Activated CD8-positive, alpha-beta T cell treated with anti-CD3 and anti-CD28 coated beads for 36 hours (primary cell): ENCODE measurements around the gene TEX29. TPM values are rescaled to one million over a fixed set of nuclear protein-coding genes. Genes with fewer than 3 reads are reported as not detected.

ENCODE experiments used
- ATAC-seq: fragments of 200-7000 bp; cut with Tn5 transposase; one replicate; pipeline ENCODE4 v1.10.0; 2021; ENCODE audit warnings: mild to moderate bottlenecking, moderate library complexity
- CTCF ChIA-PET: fragments of 350-600 bp; sonication (Branson Sonifier 250); formaldehyde crosslinking; loops from one replicate; lab custom pipeline; 2021; ENCODE audit warnings: antibody characterized with exemption; lab: Charles Lee
- POLR2A ChIA-PET: fragments of 350-600 bp; sonication (Branson Sonifier 250); formaldehyde crosslinking; loops from one replicate; lab custom pipeline; 2021; ENCODE audit warnings: antibody characterized with exemption; lab: Charles Lee
- DNase-seq: peaks from one replicate; pipeline ENCODE4 v3.0.0-alpha.2; 2020
- H3K27ac Mint-ChIP-seq: one replicate; pipeline ENCODE4 v1.8.0; 2021; ENCODE audit warnings: mild to moderate bottlenecking, mixed read lengths
- H3K27me3 Mint-ChIP-seq: one replicate; pipeline ENCODE4 v1.8.0; 2021; ENCODE audit warnings: mixed read lengths
- H3K36me3 Mint-ChIP-seq: one replicate; pipeline ENCODE4 v1.8.0; 2021; ENCODE audit warnings: low read depth, mixed read lengths
- H3K4me1 Mint-ChIP-seq: one replicate; pipeline ENCODE4 v1.8.0; 2021; ENCODE audit warnings: low read depth, mixed read lengths
- H3K4me3 Mint-ChIP-seq: one replicate; pipeline ENCODE4 v1.8.0; 2021; ENCODE audit warnings: mild to moderate bottlenecking, moderate library complexity, mixed read lengths
- H3K9me3 Mint-ChIP-seq: one replicate; pipeline ENCODE4 v1.8.0; 2021; ENCODE audit warnings: mixed read lengths
- intact Hi-C: fragments of 100-400 bp; cut with micrococcal nuclease; formaldehyde crosslinking; loops from one replicate; pipeline ENCODE4 v1.10.0; 2022
- total RNA-seq, 2 experiments: library from RNA; stranded (reverse); gene quantifications; one replicate each; pipeline ENCODE4 v1.2.3, GENCODE V29; 2021
- TF ChIP-seq, protein P1 (sequence below): fragments of 200-600 bp; IDR thresholded peaks from one replicate; pipeline ENCODE4 v1.8.0; 2022; ENCODE audit warnings: antibody characterized with exemption, mild to moderate bottlenecking

The TEX29 gene
- total RNA-seq, 2 experiments from 2014 or later: 0.50 to 0.67 TPM

DNA sequence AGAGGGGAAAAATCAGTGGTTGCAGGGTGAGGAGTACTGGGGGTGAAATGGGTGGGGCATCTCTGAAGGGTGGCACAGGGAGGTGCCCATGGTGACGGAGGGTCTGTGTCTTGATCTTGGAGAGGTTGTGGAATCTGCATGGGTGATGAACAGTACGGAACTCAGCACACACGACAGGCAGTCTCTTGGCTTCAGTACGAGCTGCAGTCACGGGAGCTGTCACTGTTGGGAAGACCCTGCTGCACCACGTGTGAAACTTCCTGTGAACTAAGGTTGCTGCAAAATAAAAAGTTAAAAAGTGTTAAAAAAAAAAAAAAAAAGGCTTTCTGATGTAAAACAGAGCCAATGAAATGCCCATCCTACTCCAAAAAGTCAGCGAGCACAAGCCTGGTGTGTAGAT is 34.3 kb downstream of the TEX29 start:
- CTCF ChIA-PET: no interaction called here
- no peak overlapping the region for H3K4me3 Mint-ChIP-seq
- peaks cover 7% of the 10 kb centered on the region for H3K4me1 Mint-ChIP-seq
- no peak for ATAC-seq
- H3K27ac Mint-ChIP-seq: no peak overlapping the region
- no peak for DNase-seq
- intact Hi-C loops: no loop called here
- peaks cover 5% of the 10 kb centered on the region for H3K9me3 Mint-ChIP-seq
- TF ChIP-seq, protein P1, sequence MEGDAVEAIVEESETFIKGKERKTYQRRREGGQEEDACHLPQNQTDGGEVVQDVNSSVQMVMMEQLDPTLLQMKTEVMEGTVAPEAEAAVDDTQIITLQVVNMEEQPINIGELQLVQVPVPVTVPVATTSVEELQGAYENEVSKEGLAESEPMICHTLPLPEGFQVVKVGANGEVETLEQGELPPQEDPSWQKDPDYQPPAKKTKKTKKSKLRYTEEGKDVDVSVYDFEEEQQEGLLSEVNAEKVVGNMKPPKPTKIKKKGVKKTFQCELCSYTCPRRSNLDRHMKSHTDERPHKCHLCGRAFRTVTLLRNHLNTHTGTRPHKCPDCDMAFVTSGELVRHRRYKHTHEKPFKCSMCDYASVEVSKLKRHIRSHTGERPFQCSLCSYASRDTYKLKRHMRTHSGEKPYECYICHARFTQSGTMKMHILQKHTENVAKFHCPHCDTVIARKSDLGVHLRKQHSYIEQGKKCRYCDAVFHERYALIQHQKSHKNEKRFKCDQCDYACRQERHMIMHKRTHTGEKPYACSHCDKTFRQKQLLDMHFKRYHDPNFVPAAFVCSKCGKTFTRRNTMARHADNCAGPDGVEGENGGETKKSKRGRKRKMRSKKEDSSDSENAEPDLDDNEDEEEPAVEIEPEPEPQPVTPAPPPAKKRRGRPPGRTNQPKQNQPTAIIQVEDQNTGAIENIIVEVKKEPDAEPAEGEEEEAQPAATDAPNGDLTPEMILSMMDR: no peak
- H3K36me3 Mint-ChIP-seq: peaks cover 2% of the 10 kb centered on the region
- no peaks in the 10 kb centered on the region for H3K27me3 Mint-ChIP-seq
- POLR2A ChIA-PET: no interaction called here

DNA sequence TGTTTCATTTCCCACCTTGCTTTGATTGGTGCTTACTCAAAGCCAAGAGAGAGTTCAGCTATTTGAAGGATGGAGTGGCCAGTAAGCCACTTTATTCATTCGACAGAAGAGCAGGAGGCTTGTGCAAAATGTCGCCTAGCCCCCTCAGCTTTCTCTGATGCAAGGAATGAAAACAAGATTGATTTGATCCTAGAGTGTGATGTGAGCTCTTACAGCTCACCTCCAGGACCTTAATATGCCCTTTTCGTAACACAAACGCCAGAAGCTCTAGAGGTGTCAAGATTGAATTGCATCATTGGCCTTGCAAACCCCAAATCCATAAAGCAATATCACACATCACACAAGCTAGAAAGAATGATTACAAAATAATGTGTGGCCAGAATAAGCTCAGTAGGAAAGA is 36.4 kb downstream of the TEX29 start:
- ChIA-PET POLR2A (interaction anchor here (0.6 kb wide), 1 partner anchor 255 kb away, joined by 3 read pairs; no protein-coding TSS in a partner anchor), CTCF (no interaction called here)
- Mint-ChIP-seq H3K36me3 (peaks cover 2% of the 10 kb centered on the region), H3K4me3 (no peak overlapping the region), H3K27me3 (no peaks in the 10 kb centered on the region), H3K9me3 (peaks cover 5% of the 10 kb centered on the region), H3K4me1 (peaks cover 7% of the 10 kb centered on the region), H3K27ac (no peak overlapping the region)
- TF ChIP-seq, protein P1: no peak
- no peak for DNase-seq
- intact Hi-C loops: no loop called here
- ATAC-seq: no peak

DNA sequence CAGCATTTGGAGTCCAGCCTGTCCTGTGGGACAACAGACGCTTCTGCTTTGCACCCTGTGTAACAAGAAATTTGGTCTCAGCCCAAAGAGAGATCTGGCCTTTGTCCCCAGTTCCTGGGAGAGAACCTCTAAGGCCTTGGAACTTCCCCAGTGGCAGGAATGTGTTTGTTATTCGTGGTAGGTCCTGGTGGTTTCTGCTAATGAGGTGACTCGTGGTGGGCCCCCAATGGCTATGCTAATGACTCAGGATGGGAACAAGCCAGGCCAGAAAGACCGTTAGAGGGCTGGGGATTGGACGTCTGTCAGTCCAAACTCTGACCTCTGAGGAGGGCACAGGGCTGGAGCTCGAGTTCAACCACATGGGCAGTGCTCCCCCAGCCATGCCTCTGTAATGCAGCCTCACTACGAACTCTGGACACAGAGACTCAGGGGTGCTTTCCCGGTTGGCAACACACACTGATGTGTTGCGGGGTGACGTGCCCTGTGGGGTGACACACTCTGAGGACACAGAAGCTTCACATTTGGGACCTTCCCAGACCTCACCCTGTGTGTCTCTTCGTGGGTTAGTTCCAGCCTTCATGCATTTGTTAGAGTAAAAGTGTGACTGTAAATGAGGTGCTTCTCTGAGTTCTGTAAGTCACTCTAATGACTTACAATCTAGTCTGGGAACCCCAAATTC is 38.9 kb downstream of the TEX29 start:
- TF ChIP-seq, protein P1: no peak
- Mint-ChIP-seq H3K4me3 (no peak overlapping the region), H3K36me3 (no peaks in the 10 kb centered on the region), H3K27ac (no peak overlapping the region), H3K9me3 (no peaks in the 10 kb centered on the region), H3K27me3 (no peaks in the 10 kb centered on the region), H3K4me1 (peaks cover 7% of the 10 kb centered on the region)
- ATAC-seq (no peak), DNase-seq (no peak)
- POLR2A ChIA-PET: no interaction called here
- CTCF ChIA-PET: no interaction called here
- intact Hi-C loops: no loop called here

DNA sequence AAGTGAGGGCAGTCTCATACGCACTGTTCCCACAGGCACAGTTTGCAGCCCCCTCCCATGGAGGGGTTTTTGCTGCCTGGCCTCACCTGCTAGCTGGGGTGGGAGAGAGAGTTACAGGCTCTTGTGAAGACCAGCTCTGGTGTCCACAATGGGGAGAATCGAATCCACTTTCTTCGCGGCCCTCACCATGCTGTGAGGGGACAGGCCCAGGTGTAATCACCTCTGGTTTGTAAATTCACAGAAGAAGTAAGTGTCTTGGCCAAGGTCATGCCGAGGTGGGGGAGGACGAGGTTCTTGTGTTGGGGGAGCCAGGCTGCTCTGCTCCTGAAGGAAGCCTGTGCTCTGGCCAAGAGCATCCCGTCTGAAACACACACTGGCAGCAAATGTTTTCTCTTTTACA is 39.5 kb downstream of the TEX29 start:
- Mint-ChIP-seq H3K27me3 (no peaks in the 10 kb centered on the region), H3K36me3 (no peaks in the 10 kb centered on the region), H3K9me3 (no peaks in the 10 kb centered on the region), H3K4me3 (no peak overlapping the region), H3K27ac (no peak overlapping the region), H3K4me1 (peaks cover 2% of the 10 kb centered on the region)
- CTCF ChIA-PET: no interaction called here
- intact Hi-C loops: no loop called here
- ATAC-seq (no peak), DNase-seq (no peak)
- TF ChIP-seq, protein P1: no peak
- POLR2A ChIA-PET: no interaction called here

DNA sequence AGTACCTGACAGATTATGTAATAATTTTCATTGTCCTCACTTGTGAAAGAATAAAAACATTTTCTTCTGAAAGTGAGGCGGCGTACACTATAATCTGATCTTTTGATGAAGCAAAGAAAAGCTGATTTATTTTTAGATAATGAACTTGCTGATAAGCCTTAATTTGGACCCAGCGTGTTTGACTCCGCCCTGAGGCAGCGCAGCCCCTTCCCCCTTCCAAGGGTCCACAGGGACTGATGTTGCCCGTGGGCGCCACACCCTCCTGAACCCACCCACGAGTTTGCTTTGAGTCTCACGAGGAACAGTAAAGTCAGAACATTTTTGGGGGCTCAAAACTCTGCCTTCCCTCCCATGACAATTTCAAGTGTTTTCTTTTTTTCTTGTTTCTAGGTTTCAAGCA is 40.0 kb downstream of the TEX29 start:
- Mint-ChIP-seq H3K9me3 (no peaks in the 10 kb centered on the region), H3K27me3 (no peaks in the 10 kb centered on the region), H3K4me1 (no peaks in the 10 kb centered on the region), H3K27ac (no peak overlapping the region), H3K36me3 (no peaks in the 10 kb centered on the region), H3K4me3 (no peak overlapping the region)
- CTCF ChIA-PET: no interaction called here
- no peak for ATAC-seq
- intact Hi-C loops: no loop called here
- DNase-seq: no peak
- TF ChIP-seq, protein P1: no peak
- POLR2A ChIA-PET: no interaction called here
